ENCODE measurements around the gene ILF3. TPM values are rescaled to one million over a fixed set of nuclear protein-coding genes. Genes with fewer than 3 reads are reported as not detected.
A peak's percentile ranks its signal among the peaks of the same experiment; 100 is the strongest.

Gene ILF3
- total and polyA plus RNA-seq, 10 donors = 82.9 to 264 (median 160) TPM

DNA sequence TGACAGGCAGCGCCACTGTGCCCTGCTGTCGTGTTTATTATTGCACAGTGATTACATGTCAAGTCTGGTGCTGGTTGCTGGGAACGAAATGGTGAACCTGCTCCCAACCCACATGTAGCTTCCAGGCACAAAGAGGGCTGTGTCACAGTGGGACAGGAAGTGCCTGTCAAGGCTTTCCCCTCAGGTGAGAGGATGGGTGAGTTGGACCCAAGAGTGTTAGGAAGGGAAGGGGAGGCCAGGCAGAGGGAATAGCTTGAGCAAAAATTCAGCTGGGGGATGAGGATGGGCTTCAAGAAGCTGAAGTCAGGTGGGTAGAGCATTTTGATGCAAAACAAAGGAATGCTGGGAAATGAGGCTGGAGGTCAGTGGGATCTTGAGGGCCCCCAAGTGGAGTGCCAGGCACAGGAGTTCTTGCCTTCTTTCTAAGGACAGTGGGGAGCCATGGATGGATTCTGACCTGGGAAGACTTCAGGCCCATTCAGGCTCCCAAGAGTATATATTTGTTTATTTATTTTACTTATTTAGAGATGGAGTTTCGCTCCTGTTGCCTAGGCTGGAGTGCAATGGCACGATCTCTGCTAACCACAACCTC lies 38.6 kb downstream of the ILF3 start:
- DNase-seq = no peak
- intact Hi-C loops (cut with DNase I; ENCODE audit: low total_unique reads) = no loop called here
- H3K36me3 ChIP-seq = peaks cover 0 to 51% (median 49%) of the 10 kb centered on the region in 6 donors
- peaks cover 10 to 21% (median 16%) of the 10 kb centered on the region in 6 donors for H3K4me1 ChIP-seq
- no peaks in the 10 kb centered on the region for H3K27me3 ChIP-seq (replicated peaks in 1 of 7)
- H3K9me3 ChIP-seq = no peaks in the 10 kb centered on the region
- TF ChIP-seq POLR2AphosphoS5 (IDR thresholded peaks at IDR 0.05) (peak in 1 of 3 donors; percentile 6), POLR2A (IDR thresholded peaks at IDR 0.05) (no peak)
- TF ChIP-seq, protein P1, sequence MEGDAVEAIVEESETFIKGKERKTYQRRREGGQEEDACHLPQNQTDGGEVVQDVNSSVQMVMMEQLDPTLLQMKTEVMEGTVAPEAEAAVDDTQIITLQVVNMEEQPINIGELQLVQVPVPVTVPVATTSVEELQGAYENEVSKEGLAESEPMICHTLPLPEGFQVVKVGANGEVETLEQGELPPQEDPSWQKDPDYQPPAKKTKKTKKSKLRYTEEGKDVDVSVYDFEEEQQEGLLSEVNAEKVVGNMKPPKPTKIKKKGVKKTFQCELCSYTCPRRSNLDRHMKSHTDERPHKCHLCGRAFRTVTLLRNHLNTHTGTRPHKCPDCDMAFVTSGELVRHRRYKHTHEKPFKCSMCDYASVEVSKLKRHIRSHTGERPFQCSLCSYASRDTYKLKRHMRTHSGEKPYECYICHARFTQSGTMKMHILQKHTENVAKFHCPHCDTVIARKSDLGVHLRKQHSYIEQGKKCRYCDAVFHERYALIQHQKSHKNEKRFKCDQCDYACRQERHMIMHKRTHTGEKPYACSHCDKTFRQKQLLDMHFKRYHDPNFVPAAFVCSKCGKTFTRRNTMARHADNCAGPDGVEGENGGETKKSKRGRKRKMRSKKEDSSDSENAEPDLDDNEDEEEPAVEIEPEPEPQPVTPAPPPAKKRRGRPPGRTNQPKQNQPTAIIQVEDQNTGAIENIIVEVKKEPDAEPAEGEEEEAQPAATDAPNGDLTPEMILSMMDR (IDR thresholded peaks at IDR 0.05 in 8 of 11, conservative IDR thresholded peaks at IDR 0.05 in 3 of 11) = no peak
- no peak overlapping the region for H3K4me3 ChIP-seq
- WGBS, 5 donors = 84 to 96% (median 87%) methylated on average over 5 of the region's 5 CpGs
- no peak overlapping the region for H3K27ac ChIP-seq

DNA sequence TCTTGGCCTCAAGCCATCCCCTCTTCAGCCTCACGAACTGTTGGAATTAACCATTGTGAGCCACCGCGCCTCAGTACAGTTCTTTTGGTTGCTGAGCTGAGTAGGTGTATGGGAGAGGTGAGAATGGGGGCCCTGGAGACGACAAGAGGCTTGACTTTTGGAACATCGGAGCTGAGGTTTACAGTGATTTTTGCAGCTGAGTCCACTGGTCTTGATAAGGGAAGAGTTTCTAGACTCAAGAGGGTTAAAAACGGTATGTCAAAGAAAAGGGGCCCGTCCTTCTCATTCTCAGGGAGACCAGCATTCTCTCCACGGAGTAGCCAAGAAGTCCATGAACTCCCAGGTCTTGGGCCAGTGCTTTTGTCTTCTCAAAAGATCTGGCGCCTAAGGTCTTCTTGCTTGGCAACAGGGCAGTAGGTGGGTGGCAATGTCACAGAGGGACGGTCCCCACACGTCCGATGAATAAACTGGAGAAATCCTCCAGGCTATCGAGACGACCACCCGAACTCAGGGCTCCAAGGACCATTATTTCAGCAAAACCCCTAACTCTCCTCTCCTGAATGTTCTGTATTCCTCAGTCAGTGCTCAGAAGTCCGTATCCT lies 40.7 kb downstream of the ILF3 start:
- 44 to 56% (median 50%) methylated on average over 13 to 16 of the region's 16 CpGs for WGBS, 5 donors
- DNase-seq = no peak
- Histone ChIP-seq H3K36me3 (peaks cover 0 to 31% (median 29%) of the 10 kb centered on the region in 6 donors), H3K9me3 (no peaks in the 10 kb centered on the region), H3K4me1 (peaks cover 10 to 22% (median 16%) of the 10 kb centered on the region in 6 donors), H3K4me3 (peak overlapping the region in 2 of 8 donors; percentile 27 to 60), H3K27me3 (replicated peaks in 1 of 7) (no peaks in the 10 kb centered on the region), H3K27ac (no peak overlapping the region)
- TF ChIP-seq, protein P1 (IDR thresholded peaks at IDR 0.05 in 8 of 11, conservative IDR thresholded peaks at IDR 0.05 in 3 of 11) = no peak
- TF ChIP-seq POLR2AphosphoS5 (IDR thresholded peaks at IDR 0.05) (no peak), POLR2A (IDR thresholded peaks at IDR 0.05) (no peak)
- intact Hi-C loops (cut with DNase I; ENCODE audit: low total_unique reads) = loop anchor here (5.0 kb wide), 1 partner anchor 113 kb away; no protein-coding TSS in a partner anchor

- TF ChIP-seq POLR2AphosphoS5 (IDR thresholded peaks at IDR 0.05) (peak; percentile 39 to 85 (median 66)), POLR2A (IDR thresholded peaks at IDR 0.05) (no peak)
- TF ChIP-seq, protein P1 (IDR thresholded peaks at IDR 0.05 in 8 of 11, conservative IDR thresholded peaks at IDR 0.05 in 3 of 11) = peak in 1 of 11 experiments; percentile 18
- Histone ChIP-seq H3K36me3 (peaks cover 0 to 22% (median 20%) of the 10 kb centered on the region in 6 donors), H3K4me1 (peaks cover 10 to 31% (median 17%) of the 10 kb centered on the region in 6 donors), H3K9me3 (no peaks in the 10 kb centered on the region), H3K27ac (no peak overlapping the region), H3K4me3 (peak overlapping the region in 6 of 8 donors; percentile 17 to 60 (median 23)), H3K27me3 (replicated peaks in 1 of 7) (no peaks in the 10 kb centered on the region)
- intact Hi-C loops (cut with DNase I; ENCODE audit: low total_unique reads) = loop anchor here (5.0 kb wide), 1 partner anchor 113 kb away; no protein-coding TSS in a partner anchor
- WGBS, 5 donors = 9 to 13% (median 10%) methylated on average over 56 to 59 of the region's 59 CpGs
- peak; percentile 97 for DNase-seq
These were observed 41.6 kb downstream of the ILF3 start for GRCh38 chr19:10695401-10696398.
